NOMO-1 treated with DMSO at 0.1 percent for 48 hours (cell line): ENCODE results near the gene MAN2A2.

Experiments used
- DNase-seq: peaks from one replicate; lab custom pipeline; 2025; ENCODE audit not compliant: unreplicated experiment; lab: John Stamatoyannopoulos, UW

The MAN2A2 gene

GRCh38 chr15:90883526-90883975 is 19.6 kb upstream of the MAN2A2 start:
- DNase-seq: no peak

- DNase-seq: peak; percentile 77
Observed at GRCh38 chr15:90883976-90884718, 19.0 kb upstream of the MAN2A2 start, which contains the start of gene FES. TSS of gene FES (plus strand) at chr15:90884504. CDS start at chr15:90885046, 542 bp downstream.

- DNase-seq: no peak
Observed at GRCh38 chr15:90884719-90885431, 18.2 kb upstream of the MAN2A2 start.

GRCh38 chr15:90885432-90886290 is 17.4 kb upstream of the MAN2A2 start:
- peak; percentile 89 for DNase-seq

- no peak for DNase-seq
Observed at GRCh38 chr15:90886291-90886614, 16.8 kb upstream of the MAN2A2 start.

GRCh38 chr15:90887037-90887481 is 16.0 kb upstream of the MAN2A2 start:
- no peak for DNase-seq

- no peak for DNase-seq
Observed at GRCh38 chr15:90889313-90889730, 13.8 kb upstream of the MAN2A2 start.

GRCh38 chr15:90889736-90890456 is 13.2 kb upstream of the MAN2A2 start:
- DNase-seq: no peak

- DNase-seq: no peak
Observed at GRCh38 chr15:90890839-90891238, 12.3 kb upstream of the MAN2A2 start.

- DNase-seq: no peak
Observed at GRCh38 chr15:90891346-90891949, 11.7 kb upstream of the MAN2A2 start.

- no peak for DNase-seq
Observed at GRCh38 chr15:90892023-90892422, 11.1 kb upstream of the MAN2A2 start.

GRCh38 chr15:90892498-90893174 is 10.5 kb upstream of the MAN2A2 start:
- DNase-seq: no peak

- no peak for DNase-seq
Observed at GRCh38 chr15:90893175-90894090, 9.7 kb upstream of the MAN2A2 start.

- peak; percentile 31 for DNase-seq
Observed at GRCh38 chr15:90895571-90896117, 7.5 kb upstream of the MAN2A2 start.

GRCh38 chr15:90897131-90897655 is 5.9 kb upstream of the MAN2A2 start:
- peak; percentile 93 for DNase-seq

- no peak for DNase-seq
Observed at GRCh38 chr15:90901175-90902039, 1.7 kb upstream of the MAN2A2 start.
